Liver (tissue), 9 donors: ENCODE results near the gene SLC30A3. TPM values are rescaled to one million over a fixed set of nuclear protein-coding genes. Genes with fewer than 3 reads are reported as not detected.

Experiments
- DNase-seq: peaks from one replicate; pipeline ENCODE4 v3.0.0-alpha.2; 2017; ENCODE audit warnings: low spot score
- H3K27ac ChIP-seq, 2 donors: one replicate each; pipeline ENCODE4 v1.7.0; 2013; ENCODE audit warnings: inconsistent platforms in 2 of 2, low read length in 2 of 2, control low read depth in 1 of 2, low read depth in 1 of 2, mild to moderate bottlenecking in 1 of 2
- H3K27me3 ChIP-seq, 4 donors: one replicate each; pipeline versions ENCODE4 v1.6.1 to v1.7.0; 2013; ENCODE audit warnings: low read length in 3 of 4, inconsistent platforms in 1 of 4, mild to moderate bottlenecking in 1 of 4, moderate library complexity in 1 of 4; ENCODE audit not compliant: control insufficient read depth in 4 of 4, insufficient read depth in 4 of 4
- H3K36me3 ChIP-seq, 4 donors: one replicate each; pipeline versions ENCODE4 v1.6.1 to v1.7.0; 2013; ENCODE audit warnings: low read length in 3 of 4, mild to moderate bottlenecking in 3 of 4, low read depth in 1 of 4, moderate library complexity in 1 of 4; ENCODE audit not compliant: control insufficient read depth in 4 of 4, insufficient read depth in 3 of 4
- H3K4me1 ChIP-seq, 4 donors: one replicate each; pipeline versions ENCODE4 v1.6.1 to v1.7.0; 2013; ENCODE audit warnings: low read length in 3 of 4, mild to moderate bottlenecking in 3 of 4, moderate library complexity in 1 of 4; ENCODE audit not compliant: control insufficient read depth in 4 of 4, insufficient read depth in 4 of 4
- H3K4me3 ChIP-seq, 3 donors: one replicate each; pipeline versions ENCODE4 v1.6.1 to v1.7.0; 2013; ENCODE audit warnings: low read length in 3 of 3, control low read depth in 1 of 3, low read depth in 1 of 3, mild to moderate bottlenecking in 1 of 3
- H3K9ac ChIP-seq, 2 donors: one replicate each; pipeline ENCODE4 v1.7.0; 2013; ENCODE audit warnings: low read length in 2 of 2, mild to moderate bottlenecking in 2 of 2, moderate library complexity in 2 of 2, control low read depth in 1 of 2, low read depth in 1 of 2
- H3K9me3 ChIP-seq, 4 donors: one replicate each; pipeline versions ENCODE4 v1.6.1 to v1.7.0; 2013; ENCODE audit warnings: low read length in 3 of 4; ENCODE audit not compliant: control insufficient read depth in 4 of 4
- EGR1 ChIP-seq, 2 donors: IDR thresholded peaks; 2 replicates each; pipeline ENCODE4 v1.6.1; 2016 to 2018; ENCODE audit warnings: antibody characterized with exemption in 2 of 2, low read depth in 2 of 2
- FOXA1 ChIP-seq: IDR thresholded peaks from 2 replicates; pipeline ENCODE4 v1.6.1; 2016; ENCODE audit warnings: antibody characterized with exemption
- FOXA2 ChIP-seq: IDR thresholded peaks from 2 replicates; pipeline ENCODE4 v1.6.1; 2016; ENCODE audit warnings: antibody characterized with exemption
- GABPA ChIP-seq, 2 donors: IDR thresholded peaks in 1 of 2; conservative IDR thresholded peaks in 1 of 2; 2 replicates each; pipeline ENCODE4 v1.6.1; 2016; ENCODE audit warnings: antibody characterized with exemption in 2 of 2, mild to moderate bottlenecking in 1 of 2, moderate library complexity in 1 of 2
- HNF4A ChIP-seq, 2 donors: conservative IDR thresholded peaks; 2 replicates each; pipeline ENCODE4 v1.6.1; 2016; ENCODE audit warnings: antibody characterized with exemption in 2 of 2, mild to moderate bottlenecking in 2 of 2
- HNF4G ChIP-seq: IDR thresholded peaks from 2 replicates; pipeline ENCODE4 v1.6.1; 2016; ENCODE audit warnings: antibody characterized with exemption
- JUND ChIP-seq, 2 donors: IDR thresholded peaks; 2 replicates each; pipeline ENCODE4 v1.6.1; 2016; ENCODE audit warnings: antibody characterized with exemption in 2 of 2
- NR2F2 ChIP-seq: IDR thresholded peaks from 2 replicates; pipeline ENCODE4 v1.6.1; 2016; ENCODE audit warnings: antibody characterized with exemption
- RAD21 ChIP-seq, 2 donors: IDR thresholded peaks; 2 replicates each; pipeline ENCODE4 v1.6.1; 2016; ENCODE audit warnings: antibody characterized with exemption in 2 of 2, mild to moderate bottlenecking in 2 of 2
- RXRA ChIP-seq, 2 donors: IDR thresholded peaks; 2 replicates each; pipeline ENCODE4 v1.6.1; 2017 to 2018; ENCODE audit warnings: antibody characterized with exemption in 2 of 2, mild to moderate bottlenecking in 1 of 2
- SP1 ChIP-seq: IDR thresholded peaks from 2 replicates; pipeline ENCODE4 v1.6.1; 2018; ENCODE audit warnings: antibody characterized with exemption, mild to moderate bottlenecking
- TAF1 ChIP-seq: conservative IDR thresholded peaks from 2 replicates; pipeline ENCODE4 v1.6.1; 2016; ENCODE audit warnings: antibody characterized with exemption, mild to moderate bottlenecking
- YY1 ChIP-seq: IDR thresholded peaks from 2 replicates; pipeline ENCODE4 v1.6.1; 2016; ENCODE audit warnings: antibody characterized with exemption, mild to moderate bottlenecking
- WGBS: extraction: QIAGEN DNeasy Blood & Tissue Kit; methylation state at CpG from one replicate; pipeline ENCODE4 v1.1.7; 2013; 5-methylcytosine and 5-hydroxymethylcytosine counted together
- polyA plus RNA-seq, 2 donors: library from polyadenylated mRNA; stranded (reverse) in 1 of 2; unstranded in 1 of 2; fragments of 200-250 nt in 1 of 2; fragments of >200 nt in 1 of 2; fragmentation: Nextera tagmentation in 1 of 2; extraction: Ambion mirVana in 1 of 2; gene quantifications; one replicate each; pipeline versions ENCODE4 v1.2.1 to v1.2.3, GENCODE V29; 2013 to 2015
- total RNA-seq, 2 donors: library from RNA; depleted of rRNA; stranded (reverse); fragments of >200 nt; gene quantifications; one replicate each; pipeline ENCODE4 v1.2.3, GENCODE V29; 2014
- TF ChIP-seq, protein P1 (sequence below): fragments of 150-350 bp; IDR thresholded peaks from 2 replicates; pipeline ENCODE4 v1.5.1; 2017; ENCODE audit warnings: improper control_type of control experiment, low read depth, low read length; ENCODE audit not compliant: missing input control
- TF ChIP-seq, protein P2 (sequence below): IDR thresholded peaks from 2 replicates; pipeline ENCODE4 v1.6.1; 2016; ENCODE audit warnings: antibody characterized with exemption, mild to moderate bottlenecking
- TF ChIP-seq, protein P3 (sequence below): IDR thresholded peaks from 2 replicates; pipeline ENCODE4 v1.6.1; 2016; ENCODE audit warnings: antibody characterized with exemption
- TF ChIP-seq, protein P4 (sequence below): IDR thresholded peaks from 2 replicates; pipeline ENCODE4 v1.6.1; 2016; ENCODE audit warnings: antibody characterized with exemption
- TF ChIP-seq, protein P5 (sequence below): IDR thresholded peaks from 2 replicates; pipeline ENCODE4 v1.6.1; 2016; ENCODE audit warnings: antibody characterized with exemption
- donor health status: healthy.
- donor health status: healthy.
- donor health status: healthy.
- donor health status: healthy.
- donor health status: healthy.

The SLC30A3 gene
- total and polyA plus RNA-seq, 4 donors, result 0.20 TPM; not detected in 3

DNA sequence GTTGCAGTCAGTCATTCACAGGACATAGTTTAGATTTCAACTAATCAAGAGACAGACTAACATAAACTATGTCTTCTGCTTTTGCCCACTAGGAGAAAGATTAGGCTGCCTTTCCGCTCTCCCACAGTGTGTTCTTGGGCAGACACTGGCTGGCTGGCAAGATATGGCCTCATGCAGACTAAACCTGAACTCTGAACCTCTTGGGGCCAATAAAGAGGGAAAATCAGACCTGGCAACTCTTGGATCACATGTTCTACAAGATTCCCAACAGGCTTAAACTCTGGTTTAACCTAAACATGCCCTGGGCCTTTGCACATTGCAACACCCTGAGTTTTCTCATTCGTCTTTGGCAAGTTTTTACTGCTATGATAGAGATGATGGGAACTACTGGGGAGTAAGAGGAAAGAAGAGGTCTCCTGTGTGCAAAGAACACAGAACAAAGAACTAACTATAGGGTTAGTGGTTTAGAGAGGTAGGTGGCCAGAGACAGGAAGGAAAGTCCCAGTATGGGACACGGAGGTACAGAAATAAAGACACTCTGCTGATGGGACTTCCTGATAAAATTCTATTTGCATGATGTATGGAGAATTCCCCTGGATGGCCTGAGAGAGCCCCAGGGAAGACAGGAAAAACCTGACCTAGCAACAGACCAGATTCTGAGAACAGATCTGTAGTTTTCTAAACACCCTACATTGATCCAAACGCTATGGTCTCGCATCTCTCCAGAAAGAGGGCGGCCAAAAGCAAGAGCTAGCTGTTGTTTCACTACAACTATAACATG, 53.0 kb downstream of the SLC30A3 start:
- Histone ChIP-seq H3K4me3 (peak overlapping the region in 1 of 3 donors; percentile 34), H3K4me1 (peaks cover 5 to 17% (median 9%) of the 10 kb centered on the region in 4 donors), H3K9ac (no peak overlapping the region), H3K36me3 (peaks cover 8 to 34% (median 19%) of the 10 kb centered on the region in 4 donors), H3K27me3 (no peaks in the 10 kb centered on the region), H3K27ac (no peak overlapping the region), H3K9me3 (no peaks in the 10 kb centered on the region)
- no peak for DNase-seq
- 79% methylated on average over 6 of the region's 6 CpGs for WGBS
- TF ChIP-seq, protein P1, sequence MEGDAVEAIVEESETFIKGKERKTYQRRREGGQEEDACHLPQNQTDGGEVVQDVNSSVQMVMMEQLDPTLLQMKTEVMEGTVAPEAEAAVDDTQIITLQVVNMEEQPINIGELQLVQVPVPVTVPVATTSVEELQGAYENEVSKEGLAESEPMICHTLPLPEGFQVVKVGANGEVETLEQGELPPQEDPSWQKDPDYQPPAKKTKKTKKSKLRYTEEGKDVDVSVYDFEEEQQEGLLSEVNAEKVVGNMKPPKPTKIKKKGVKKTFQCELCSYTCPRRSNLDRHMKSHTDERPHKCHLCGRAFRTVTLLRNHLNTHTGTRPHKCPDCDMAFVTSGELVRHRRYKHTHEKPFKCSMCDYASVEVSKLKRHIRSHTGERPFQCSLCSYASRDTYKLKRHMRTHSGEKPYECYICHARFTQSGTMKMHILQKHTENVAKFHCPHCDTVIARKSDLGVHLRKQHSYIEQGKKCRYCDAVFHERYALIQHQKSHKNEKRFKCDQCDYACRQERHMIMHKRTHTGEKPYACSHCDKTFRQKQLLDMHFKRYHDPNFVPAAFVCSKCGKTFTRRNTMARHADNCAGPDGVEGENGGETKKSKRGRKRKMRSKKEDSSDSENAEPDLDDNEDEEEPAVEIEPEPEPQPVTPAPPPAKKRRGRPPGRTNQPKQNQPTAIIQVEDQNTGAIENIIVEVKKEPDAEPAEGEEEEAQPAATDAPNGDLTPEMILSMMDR, result no peak
- TF ChIP-seq SP1, result peak; percentile 59
- TF ChIP-seq, protein P2, sequence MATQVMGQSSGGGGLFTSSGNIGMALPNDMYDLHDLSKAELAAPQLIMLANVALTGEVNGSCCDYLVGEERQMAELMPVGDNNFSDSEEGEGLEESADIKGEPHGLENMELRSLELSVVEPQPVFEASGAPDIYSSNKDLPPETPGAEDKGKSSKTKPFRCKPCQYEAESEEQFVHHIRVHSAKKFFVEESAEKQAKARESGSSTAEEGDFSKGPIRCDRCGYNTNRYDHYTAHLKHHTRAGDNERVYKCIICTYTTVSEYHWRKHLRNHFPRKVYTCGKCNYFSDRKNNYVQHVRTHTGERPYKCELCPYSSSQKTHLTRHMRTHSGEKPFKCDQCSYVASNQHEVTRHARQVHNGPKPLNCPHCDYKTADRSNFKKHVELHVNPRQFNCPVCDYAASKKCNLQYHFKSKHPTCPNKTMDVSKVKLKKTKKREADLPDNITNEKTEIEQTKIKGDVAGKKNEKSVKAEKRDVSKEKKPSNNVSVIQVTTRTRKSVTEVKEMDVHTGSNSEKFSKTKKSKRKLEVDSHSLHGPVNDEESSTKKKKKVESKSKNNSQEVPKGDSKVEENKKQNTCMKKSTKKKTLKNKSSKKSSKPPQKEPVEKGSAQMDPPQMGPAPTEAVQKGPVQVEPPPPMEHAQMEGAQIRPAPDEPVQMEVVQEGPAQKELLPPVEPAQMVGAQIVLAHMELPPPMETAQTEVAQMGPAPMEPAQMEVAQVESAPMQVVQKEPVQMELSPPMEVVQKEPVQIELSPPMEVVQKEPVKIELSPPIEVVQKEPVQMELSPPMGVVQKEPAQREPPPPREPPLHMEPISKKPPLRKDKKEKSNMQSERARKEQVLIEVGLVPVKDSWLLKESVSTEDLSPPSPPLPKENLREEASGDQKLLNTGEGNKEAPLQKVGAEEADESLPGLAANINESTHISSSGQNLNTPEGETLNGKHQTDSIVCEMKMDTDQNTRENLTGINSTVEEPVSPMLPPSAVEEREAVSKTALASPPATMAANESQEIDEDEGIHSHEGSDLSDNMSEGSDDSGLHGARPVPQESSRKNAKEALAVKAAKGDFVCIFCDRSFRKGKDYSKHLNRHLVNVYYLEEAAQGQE, result peak; percentile 28
- no peak for TF ChIP-seq NR2F2
- TF ChIP-seq GABPA (IDR thresholded peaks at IDR 0.05 in 1 of 2, conservative IDR thresholded peaks at IDR 0.05 in 1 of 2), result no peak
- TF ChIP-seq, protein P3, sequence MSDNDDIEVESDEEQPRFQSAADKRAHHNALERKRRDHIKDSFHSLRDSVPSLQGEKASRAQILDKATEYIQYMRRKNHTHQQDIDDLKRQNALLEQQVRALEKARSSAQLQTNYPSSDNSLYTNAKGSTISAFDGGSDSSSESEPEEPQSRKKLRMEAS, result no peak
- peak; percentile 68 to 83 for TF ChIP-seq RXRA (IDR thresholded peaks at IDR 0.05)
- peak; percentile 22 for TF ChIP-seq FOXA2
- TF ChIP-seq, protein P4, sequence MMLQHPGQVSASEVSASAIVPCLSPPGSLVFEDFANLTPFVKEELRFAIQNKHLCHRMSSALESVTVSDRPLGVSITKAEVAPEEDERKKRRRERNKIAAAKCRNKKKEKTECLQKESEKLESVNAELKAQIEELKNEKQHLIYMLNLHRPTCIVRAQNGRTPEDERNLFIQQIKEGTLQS, result no peak
- TF ChIP-seq, protein P5, sequence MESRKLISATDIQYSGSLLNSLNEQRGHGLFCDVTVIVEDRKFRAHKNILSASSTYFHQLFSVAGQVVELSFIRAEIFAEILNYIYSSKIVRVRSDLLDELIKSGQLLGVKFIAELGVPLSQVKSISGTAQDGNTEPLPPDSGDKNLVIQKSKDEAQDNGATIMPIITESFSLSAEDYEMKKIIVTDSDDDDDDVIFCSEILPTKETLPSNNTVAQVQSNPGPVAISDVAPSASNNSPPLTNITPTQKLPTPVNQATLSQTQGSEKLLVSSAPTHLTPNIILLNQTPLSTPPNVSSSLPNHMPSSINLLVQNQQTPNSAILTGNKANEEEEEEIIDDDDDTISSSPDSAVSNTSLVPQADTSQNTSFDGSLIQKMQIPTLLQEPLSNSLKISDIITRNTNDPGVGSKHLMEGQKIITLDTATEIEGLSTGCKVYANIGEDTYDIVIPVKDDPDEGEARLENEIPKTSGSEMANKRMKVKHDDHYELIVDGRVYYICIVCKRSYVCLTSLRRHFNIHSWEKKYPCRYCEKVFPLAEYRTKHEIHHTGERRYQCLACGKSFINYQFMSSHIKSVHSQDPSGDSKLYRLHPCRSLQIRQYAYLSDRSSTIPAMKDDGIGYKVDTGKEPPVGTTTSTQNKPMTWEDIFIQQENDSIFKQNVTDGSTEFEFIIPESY, result no peak
- TF ChIP-seq EGR1 (IDR thresholded peaks at IDR 0.05; ENCODE audit: low read depth in 2 of 2), result no peak
- TF ChIP-seq HNF4G, result peak; percentile 15
- TF ChIP-seq HNF4A (conservative IDR thresholded peaks at IDR 0.05), result peak; percentile 72 to 80
- TF ChIP-seq TAF1, result no peak
- peak; percentile 10 to 33 for TF ChIP-seq RAD21 (IDR thresholded peaks at IDR 0.05)
- no peak for TF ChIP-seq FOXA1
- peak in 1 of 2 donors; percentile 70 for TF ChIP-seq JUND (IDR thresholded peaks at IDR 0.05)
- peak; percentile 73 for TF ChIP-seq YY1
